Activated naive CD4-positive, alpha-beta T cell treated with anti-CD3 and anti-CD28 coated beads, Interleukin-2, amount 10 ng/mL, durations not matched to agents 7 days and 5 days (primary cell): Measurements from ENCODE around the gene THOC6.

Experiments
- CTCF ChIA-PET: fragments of 350-600 bp; sonication (Branson Sonifier 250); formaldehyde crosslinking; loops from one replicate; lab custom pipeline; 2021; ENCODE audit warnings: antibody characterized with exemption; lab: Charles Lee
- DNase-seq: peaks from one replicate; pipeline ENCODE4 v3.0.0-alpha.2; 2020
- H3K27ac Mint-ChIP-seq: one replicate; pipeline ENCODE4 v1.8.0; 2021; ENCODE audit warnings: mild to moderate bottlenecking, moderate library complexity, mixed read lengths
- H3K27me3 Mint-ChIP-seq: one replicate; pipeline ENCODE4 v1.8.0; 2021; ENCODE audit warnings: mild to moderate bottlenecking, mixed read lengths
- H3K36me3 Mint-ChIP-seq: one replicate; pipeline ENCODE4 v1.8.0; 2021; ENCODE audit warnings: mixed read lengths
- H3K4me1 Mint-ChIP-seq: one replicate; pipeline ENCODE4 v1.8.0; 2021; ENCODE audit warnings: mixed read lengths
- H3K4me3 Mint-ChIP-seq: one replicate; pipeline ENCODE4 v1.8.0; 2021; ENCODE audit warnings: mild to moderate bottlenecking, moderate library complexity, mixed read lengths
- H3K9me3 Mint-ChIP-seq: one replicate; pipeline ENCODE4 v1.8.0; 2021; ENCODE audit warnings: mixed read lengths

Gene THOC6

DNA sequence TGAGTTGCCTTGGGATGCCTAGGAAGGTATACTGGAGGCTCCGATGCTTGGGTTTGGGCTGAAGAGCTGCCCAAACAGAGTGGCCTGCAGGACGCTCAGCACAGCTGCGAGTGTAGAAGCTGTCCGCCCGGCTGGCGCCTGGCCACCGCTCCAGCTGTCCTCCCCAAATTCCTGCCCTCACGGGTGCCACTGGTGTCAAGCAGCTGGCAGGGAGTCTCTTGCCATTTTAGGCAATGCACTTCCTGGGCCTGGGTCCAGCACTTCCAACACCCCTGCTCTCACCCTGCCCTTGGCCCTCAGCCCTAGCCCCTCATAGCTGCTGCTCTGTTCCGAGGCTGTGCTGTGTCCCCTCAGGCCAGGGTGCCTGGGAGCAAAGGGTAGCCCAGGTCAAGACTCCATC lies 38.4 kb upstream of the THOC6 start:
- no peak for DNase-seq
- peaks cover 26% of the 10 kb centered on the region for H3K4me1 Mint-ChIP-seq
- H3K36me3 Mint-ChIP-seq, result no peaks in the 10 kb centered on the region
- no peaks in the 10 kb centered on the region for H3K9me3 Mint-ChIP-seq
- CTCF ChIA-PET, result interaction anchor here (1.4 to 1.6 kb wide), 2 partner anchors 8 to 22 kb away, joined by 3 to 4 read pairs; partner anchors contain the start of gene KREMEN2
- no peak overlapping the region for H3K4me3 Mint-ChIP-seq
- H3K27ac Mint-ChIP-seq, result no peak overlapping the region
- H3K27me3 Mint-ChIP-seq, result peaks cover 65% of the 10 kb centered on the region

DNA sequence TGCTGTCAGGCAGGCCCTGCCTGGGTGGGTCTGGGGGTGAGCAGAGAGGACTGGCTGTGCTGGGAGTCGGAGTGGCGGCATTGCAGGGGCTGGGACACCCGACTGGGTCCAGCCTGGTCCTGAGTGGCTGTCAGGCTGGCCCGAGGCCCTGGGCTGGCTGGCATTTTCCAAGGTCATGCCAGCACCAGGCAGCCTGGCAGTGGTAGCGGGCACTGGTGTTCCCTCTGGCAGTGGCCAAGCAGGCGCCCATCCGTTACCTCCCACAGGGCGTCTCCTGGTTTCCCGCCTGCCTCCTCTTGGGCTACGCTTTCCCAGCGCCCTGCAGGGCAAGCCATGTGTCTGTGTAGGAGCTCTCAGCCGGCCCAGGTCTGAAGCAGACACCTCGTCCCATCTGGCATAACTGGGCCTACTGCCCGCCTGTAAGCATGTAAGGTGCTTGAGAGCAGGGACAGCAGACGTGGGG lies 37.9 kb upstream of the THOC6 start:
- CTCF ChIA-PET, result interaction anchor here (1.4 to 1.6 kb wide), 2 partner anchors 8 to 22 kb away, joined by 3 to 4 read pairs; partner anchors contain the start of gene KREMEN2
- H3K27me3 Mint-ChIP-seq, result peaks cover 69% of the 10 kb centered on the region

DNA sequence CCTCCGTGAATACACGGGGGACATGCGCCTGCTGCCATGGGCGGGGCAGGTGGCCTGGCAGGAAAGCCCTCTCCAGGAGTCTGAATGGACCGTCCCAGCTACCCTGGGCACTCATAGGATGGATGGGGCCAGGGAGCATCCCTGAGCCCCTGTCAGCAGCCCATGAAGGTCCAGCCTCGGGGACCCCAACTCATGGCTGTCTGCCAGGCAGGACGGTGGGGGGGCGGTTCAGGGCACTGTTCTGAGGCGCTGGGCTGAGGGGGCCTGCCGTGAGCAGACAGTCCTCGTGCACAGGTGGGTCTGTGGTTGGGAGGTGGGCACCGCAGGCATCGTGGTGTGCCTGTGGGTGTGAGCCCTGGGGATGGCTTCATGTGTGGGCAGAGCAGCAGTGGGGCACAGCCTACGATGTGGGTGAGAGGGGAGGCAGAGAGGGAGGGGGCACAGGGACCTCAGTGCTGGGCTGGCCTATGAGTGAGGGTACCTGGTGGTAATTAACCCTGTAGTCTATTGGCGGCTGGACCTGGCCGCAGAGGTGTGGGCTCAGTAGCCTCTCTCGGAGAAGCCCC lies 37.1 kb upstream of the THOC6 start:
- Mint-ChIP-seq H3K27ac (no peak overlapping the region), H3K4me3 (no peak overlapping the region), H3K36me3 (no peaks in the 10 kb centered on the region), H3K27me3 (peaks cover 76% of the 10 kb centered on the region), H3K4me1 (peaks cover 15% of the 10 kb centered on the region), H3K9me3 (no peaks in the 10 kb centered on the region)
- CTCF ChIA-PET, result interaction anchor here (1.0 kb wide), 1 partner anchor 41 kb away, joined by 3 read pairs; no protein-coding TSS in a partner anchor
- no peak for DNase-seq

More for the DNA sequence above, 37.9 kb upstream of the THOC6 start:
- DNase-seq, result no peak
- no peak overlapping the region for H3K4me3 Mint-ChIP-seq
- no peaks in the 10 kb centered on the region for H3K36me3 Mint-ChIP-seq
- no peak overlapping the region for H3K27ac Mint-ChIP-seq
- no peaks in the 10 kb centered on the region for H3K9me3 Mint-ChIP-seq
- peaks cover 23% of the 10 kb centered on the region for H3K4me1 Mint-ChIP-seq

GRCh38 chr16:2987286-2987685 lies 36.5 kb upstream of the THOC6 start:
- DNase-seq, result no peak
- H3K4me1 Mint-ChIP-seq, result peaks cover 12% of the 10 kb centered on the region
- peaks cover 80% of the 10 kb centered on the region for H3K27me3 Mint-ChIP-seq
- H3K9me3 Mint-ChIP-seq, result no peaks in the 10 kb centered on the region
- H3K27ac Mint-ChIP-seq, result no peak overlapping the region
- H3K36me3 Mint-ChIP-seq, result no peaks in the 10 kb centered on the region
- H3K4me3 Mint-ChIP-seq, result no peak overlapping the region
- CTCF ChIA-PET, result interaction anchor here (1.0 kb wide), 1 partner anchor 41 kb away, joined by 3 read pairs; no protein-coding TSS in a partner anchor

DNA sequence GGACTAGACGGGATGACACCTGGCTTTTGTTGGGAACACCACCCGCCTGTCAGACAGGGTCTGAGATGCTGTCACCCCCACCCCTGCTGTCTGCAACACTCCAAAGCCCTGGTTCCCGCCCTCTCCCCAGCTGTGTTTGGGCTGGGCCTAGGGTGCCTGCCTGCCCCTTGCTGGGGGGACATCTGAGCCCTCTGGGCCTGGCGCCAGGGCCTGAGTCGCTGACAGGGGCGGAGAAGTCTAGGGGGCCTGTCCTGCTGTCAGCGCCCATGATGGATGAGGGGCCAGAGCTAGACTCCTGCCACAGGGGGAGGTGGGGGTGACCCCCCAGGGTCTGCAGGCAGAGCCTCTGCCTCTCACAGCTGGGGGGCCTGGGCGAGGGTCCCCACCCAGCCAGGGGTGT lies 36.0 kb upstream of the THOC6 start:
- H3K36me3 Mint-ChIP-seq, result no peaks in the 10 kb centered on the region
- CTCF ChIA-PET, result interaction anchor here (1.0 to 1.1 kb wide), 2 partner anchors 19 to 40 kb away, joined by 3 read pairs; no protein-coding TSS in a partner anchor
- no peak overlapping the region for H3K4me3 Mint-ChIP-seq
- no peak overlapping the region for H3K27ac Mint-ChIP-seq
- peaks cover 10% of the 10 kb centered on the region for H3K4me1 Mint-ChIP-seq
- no peaks in the 10 kb centered on the region for H3K9me3 Mint-ChIP-seq
- no peak for DNase-seq
- H3K27me3 Mint-ChIP-seq, result peaks cover 78% of the 10 kb centered on the region

DNA sequence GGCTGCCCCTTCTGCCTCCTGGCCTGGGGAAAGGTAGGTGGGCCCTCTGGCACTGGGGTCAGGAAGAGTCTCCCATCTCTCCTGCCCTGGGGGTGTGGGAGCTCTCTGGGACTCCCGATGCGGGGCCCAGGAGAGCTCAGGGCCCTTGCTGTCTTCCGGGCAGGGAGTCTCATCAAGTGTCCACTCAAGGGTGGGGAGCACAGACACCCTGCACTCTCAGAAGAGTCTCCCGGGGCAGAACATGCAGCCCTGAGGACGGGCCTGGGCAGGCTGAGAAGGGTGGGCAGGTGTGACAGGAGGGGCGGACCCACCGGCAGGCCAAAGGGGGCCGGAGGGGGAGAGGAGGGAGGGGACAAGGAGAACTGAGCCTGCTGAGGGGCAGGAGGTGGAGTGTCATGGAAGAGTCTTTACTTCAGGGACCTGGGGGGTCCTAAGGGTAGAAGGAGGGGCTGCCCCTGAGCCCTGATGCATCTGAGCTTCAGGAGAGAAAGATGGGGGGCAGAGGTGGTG lies 35.2 kb upstream of the THOC6 start:
- DNase-seq, result no peak
- Mint-ChIP-seq H3K4me1 (peaks cover 5% of the 10 kb centered on the region), H3K36me3 (no peaks in the 10 kb centered on the region), H3K9me3 (no peaks in the 10 kb centered on the region), H3K4me3 (no peak overlapping the region), H3K27ac (no peak overlapping the region), H3K27me3 (peaks cover 76% of the 10 kb centered on the region)
- CTCF ChIA-PET, result interaction anchor here (1.1 kb wide), 1 partner anchor 18 kb away, joined by 3 read pairs; no protein-coding TSS in a partner anchor

GRCh38 chr16:2990891-2991290 lies 32.9 kb upstream of the THOC6 start:
- Mint-ChIP-seq H3K36me3 (no peaks in the 10 kb centered on the region), H3K4me3 (no peak overlapping the region), H3K27ac (no peak overlapping the region), H3K9me3 (no peaks in the 10 kb centered on the region), H3K27me3 (peaks cover 69% of the 10 kb centered on the region), H3K4me1 (no peaks in the 10 kb centered on the region)
- CTCF ChIA-PET, result no interaction called here
- DNase-seq, result no peak

DNA sequence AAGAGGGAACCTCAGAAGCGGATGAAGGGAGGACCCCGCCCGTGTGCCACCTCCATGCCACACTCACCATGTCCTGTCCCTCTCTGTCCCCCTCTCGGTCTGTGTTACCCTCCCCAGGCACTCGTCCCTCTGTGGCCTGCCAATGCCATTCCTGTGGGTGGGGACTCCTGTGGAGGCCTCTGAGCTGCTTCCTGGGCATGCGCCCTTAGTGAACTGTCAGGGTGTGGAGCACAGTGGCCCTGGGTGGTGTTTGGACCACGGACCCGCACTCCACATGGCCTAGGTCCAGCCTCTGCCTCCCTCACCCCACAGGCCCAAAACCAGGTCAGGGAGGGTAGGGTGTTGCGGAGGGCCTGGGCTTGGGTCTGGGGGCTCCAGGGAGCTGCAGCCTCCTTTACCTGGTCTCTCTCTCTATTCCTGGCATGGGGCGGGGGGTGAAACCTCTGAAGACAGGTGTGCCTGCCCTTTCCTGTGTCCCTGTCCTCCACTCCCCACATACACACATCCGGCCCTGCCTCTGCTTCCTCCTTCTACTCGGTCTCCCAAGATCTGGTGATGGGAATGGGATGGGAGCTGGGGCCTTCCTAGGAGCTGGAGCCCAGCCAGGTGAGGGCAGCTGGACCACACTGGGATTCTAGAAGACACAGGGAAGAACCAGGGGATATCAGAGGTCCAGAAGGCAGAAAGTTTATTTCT lies 32.1 kb upstream of the THOC6 start:
- Mint-ChIP-seq H3K9me3 (no peaks in the 10 kb centered on the region), H3K27ac (no peak overlapping the region), H3K27me3 (peaks cover 69% of the 10 kb centered on the region), H3K4me1 (no peaks in the 10 kb centered on the region), H3K36me3 (no peaks in the 10 kb centered on the region), H3K4me3 (no peak overlapping the region)
- CTCF ChIA-PET, result interaction anchor here (1.2 kb wide), 1 partner anchor 36 kb away, joined by 3 read pairs; no protein-coding TSS in a partner anchor
- no peak for DNase-seq

DNA sequence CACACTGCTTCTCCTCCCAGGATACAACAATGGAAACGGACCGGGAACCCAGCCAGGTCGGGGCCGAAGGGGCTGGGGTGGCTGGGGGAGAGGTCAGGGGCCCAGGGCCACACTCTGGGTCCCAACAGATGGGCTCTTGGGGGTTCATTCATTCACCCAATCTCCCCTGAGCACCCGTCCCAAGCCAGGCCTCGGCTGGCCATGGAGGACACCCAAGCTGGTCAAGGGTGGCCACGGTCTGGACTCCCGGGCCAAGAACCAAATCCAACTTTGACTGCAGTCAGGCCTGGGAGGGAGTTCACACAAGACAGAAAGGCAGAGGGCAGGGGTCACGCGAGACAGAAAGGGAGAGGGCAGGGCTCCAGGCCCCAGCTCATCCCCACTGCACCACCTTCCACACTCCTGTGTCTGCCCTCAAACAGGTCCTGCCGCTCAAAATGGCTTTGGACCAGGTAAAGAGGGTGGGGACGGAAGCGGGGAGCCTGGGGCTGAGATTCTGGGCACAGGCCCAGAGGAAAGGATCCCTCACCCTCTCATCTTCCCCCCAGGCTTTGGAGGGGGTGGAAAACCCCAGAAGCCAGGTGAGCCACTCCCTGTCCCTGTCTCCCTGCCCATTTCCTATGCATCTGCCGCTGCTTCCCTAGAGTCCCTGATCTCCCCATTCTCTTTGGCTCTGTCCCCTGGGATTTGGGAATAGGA lies 31.3 kb upstream of the THOC6 start:
- H3K9me3 Mint-ChIP-seq, result no peaks in the 10 kb centered on the region
- H3K4me3 Mint-ChIP-seq, result no peak overlapping the region
- no peak overlapping the region for H3K27ac Mint-ChIP-seq
- CTCF ChIA-PET, result interaction anchor here (1.2 kb wide), 1 partner anchor 35 kb away, joined by 3 read pairs; no protein-coding TSS in a partner anchor
- peaks cover 73% of the 10 kb centered on the region for H3K27me3 Mint-ChIP-seq
- H3K4me1 Mint-ChIP-seq, result no peaks in the 10 kb centered on the region
- no peak for DNase-seq
- H3K36me3 Mint-ChIP-seq, result no peaks in the 10 kb centered on the region

DNA sequence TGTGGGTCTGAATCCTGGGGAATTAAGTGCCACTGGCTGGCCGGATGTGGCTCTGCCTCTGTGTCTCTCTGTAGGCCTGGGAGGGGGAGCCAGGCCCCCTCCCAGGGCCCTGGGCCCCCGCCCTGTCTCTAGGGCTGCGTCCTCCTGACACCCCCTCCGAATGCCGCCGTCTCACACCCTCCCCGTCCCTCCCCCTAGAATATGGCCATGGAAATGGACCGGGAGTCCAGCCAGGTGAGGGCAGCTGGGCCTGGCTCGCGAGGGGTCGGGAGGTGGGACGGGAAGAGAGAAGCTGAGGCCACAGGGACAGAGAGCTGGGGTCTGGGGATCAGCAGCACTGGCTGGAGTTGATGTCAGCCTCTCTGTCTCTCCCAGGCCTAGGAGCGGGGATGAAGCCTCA lies 27.5 kb upstream of the THOC6 start:
- no peaks in the 10 kb centered on the region for H3K36me3 Mint-ChIP-seq
- CTCF ChIA-PET, result interaction anchor here (17.3 kb wide), 1 partner anchor 31 kb away, joined by 300 read pairs; the partner anchor contains the start of genes CLDN6, HCFC1R1, THOC6 and TNFRSF12A
- H3K9me3 Mint-ChIP-seq, result no peaks in the 10 kb centered on the region
- H3K4me3 Mint-ChIP-seq, result no peak overlapping the region
- H3K4me1 Mint-ChIP-seq, result no peaks in the 10 kb centered on the region
- H3K27me3 Mint-ChIP-seq, result peaks cover 72% of the 10 kb centered on the region
- H3K27ac Mint-ChIP-seq, result no peak overlapping the region
- no peak for DNase-seq

GRCh38 chr16:2999929-3000328 lies 23.9 kb upstream of the THOC6 start:
- Mint-ChIP-seq H3K4me1 (peaks cover 5% of the 10 kb centered on the region), H3K27me3 (peaks cover 66% of the 10 kb centered on the region), H3K27ac (no peak overlapping the region), H3K36me3 (no peaks in the 10 kb centered on the region), H3K4me3 (no peak overlapping the region), H3K9me3 (no peaks in the 10 kb centered on the region)
- CTCF ChIA-PET, result interaction anchor here (17.3 kb wide), 1 partner anchor 27 kb away, joined by 300 read pairs; the partner anchor contains the start of genes CLDN6, HCFC1R1, THOC6 and TNFRSF12A
- DNase-seq, result no peak

GRCh38 chr16:3000540-3000939 lies 23.3 kb upstream of the THOC6 start:
- Mint-ChIP-seq H3K4me1 (peaks cover 6% of the 10 kb centered on the region), H3K27me3 (peaks cover 69% of the 10 kb centered on the region)

DNA sequence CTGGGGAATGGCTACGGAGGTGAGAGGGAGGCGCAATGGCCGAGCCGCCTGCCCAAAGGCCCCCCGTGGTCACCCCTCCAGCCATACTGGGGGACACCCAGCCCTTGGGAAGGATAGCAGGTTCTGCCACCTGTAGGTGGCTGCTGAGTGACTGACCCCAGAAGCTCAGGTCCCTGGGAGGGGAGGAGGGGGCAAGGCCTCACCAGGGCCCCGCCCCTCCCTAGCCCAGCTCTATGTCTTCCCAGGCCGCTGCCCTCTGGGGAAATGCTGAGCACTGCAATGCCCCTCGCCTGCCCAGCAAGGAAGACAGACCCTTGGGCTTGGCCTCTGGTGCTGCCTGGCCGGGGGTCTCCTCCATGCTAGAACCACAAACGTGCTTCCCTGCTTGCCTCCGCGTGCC lies 22.5 kb upstream of the THOC6 start:
- Mint-ChIP-seq H3K9me3 (no peaks in the 10 kb centered on the region), H3K27ac (no peak overlapping the region), H3K36me3 (no peaks in the 10 kb centered on the region), H3K27me3 (peaks cover 71% of the 10 kb centered on the region), H3K4me3 (no peak overlapping the region), H3K4me1 (peaks cover 11% of the 10 kb centered on the region)
- CTCF ChIA-PET, result interaction anchor here (0.6 to 17.3 kb wide), 3 partner anchors 26 to 45 kb away, joined by 3 to 300 read pairs (median 3); partner anchors contain the start of genes CLDN6, HCFC1R1, THOC6 and TNFRSF12A
- no peak for DNase-seq

More at GRCh38 chr16:3000540-3000939, 23.3 kb upstream of the THOC6 start:
- H3K9me3 Mint-ChIP-seq, result no peaks in the 10 kb centered on the region
- no peak overlapping the region for H3K4me3 Mint-ChIP-seq
- CTCF ChIA-PET, result interaction anchor here (0.6 to 17.3 kb wide), 2 partner anchors 26 to 36 kb away, joined by 3 to 300 read pairs; partner anchors contain the start of genes CLDN6, HCFC1R1, THOC6 and TNFRSF12A
- no peaks in the 10 kb centered on the region for H3K36me3 Mint-ChIP-seq
- DNase-seq, result no peak
- H3K27ac Mint-ChIP-seq, result no peak overlapping the region
